Smooth muscle cell (in vitro differentiated cells): ENCODE measurements around the gene KCP. TPM values are rescaled to one million over a fixed set of nuclear protein-coding genes. Genes with fewer than 3 reads are reported as not detected.

ENCODE experiments used
- DNase-seq: peaks from one replicate; lab custom pipeline; 2025; ENCODE audit not compliant: unreplicated experiment; lab: John Stamatoyannopoulos, UW
- H2AFZ ChIP-seq: fragments of 200-600 bp; sonication (generic); 2 replicates; pipeline ENCODE4 v1.6.0; 2016; ENCODE audit warnings: antibody characterized with exemption, low read depth, mild to moderate bottlenecking
- H3F3A ChIP-seq: fragments of 200-600 bp; sonication (generic); 2 replicates; pipeline ENCODE4 v1.6.0; 2017; ENCODE audit warnings: antibody characterized with exemption, low read depth
- H3K27ac ChIP-seq: fragments of 200-600 bp; sonication (generic); 2 replicates; pipeline ENCODE4 v1.5.1; 2016; ENCODE audit warnings: low read depth, mild to moderate bottlenecking
- H3K27me3 ChIP-seq: fragments of 200-600 bp; sonication (generic); 2 replicates; pipeline ENCODE4 v1.6.1; 2016; ENCODE audit warnings: low read depth, mild to moderate bottlenecking
- H3K36me3 ChIP-seq: fragments of 200-600 bp; sonication (generic); 2 replicates; pipeline ENCODE4 v1.5.1; 2016; ENCODE audit warnings: low read depth
- H3K4me1 ChIP-seq: fragments of 200-600 bp; sonication (generic); 2 replicates; pipeline ENCODE4 v1.5.1; 2016; ENCODE audit warnings: low read depth
- H3K4me2 ChIP-seq: fragments of 200-600 bp; sonication (generic); 2 replicates; pipeline ENCODE4 v1.6.0; 2016; ENCODE audit warnings: mild to moderate bottlenecking
- H3K4me3 ChIP-seq: fragments of 200-600 bp; sonication (generic); 2 replicates; pipeline ENCODE4 v1.5.1; 2016; ENCODE audit warnings: mild to moderate bottlenecking
- H3K79me2 ChIP-seq: fragments of 200-600 bp; sonication (generic); 2 replicates; pipeline ENCODE4 v1.6.0; 2016; ENCODE audit warnings: low read depth, mild to moderate bottlenecking
- H3K9ac ChIP-seq: fragments of 200-600 bp; sonication (generic); 2 replicates; pipeline ENCODE4 v1.6.0; 2016; ENCODE audit warnings: low read depth
- H3K9me3 ChIP-seq: fragments of 200-600 bp; sonication (generic); replicated peaks from 2 replicates; pipeline ENCODE4 v1.5.1; 2016; ENCODE audit warnings: low read depth
- H4K20me1 ChIP-seq: fragments of 200-600 bp; sonication (generic); 2 replicates; pipeline ENCODE4 v1.6.0; 2016; ENCODE audit warnings: low read depth
- WGBS: methylation state at CpG from one replicate; pipeline ENCODE4 v1.1.7; 2016; ENCODE audit warnings: low lambda C conversion rate; 5-methylcytosine and 5-hydroxymethylcytosine counted together
- polyA plus RNA-seq: library from polyadenylated mRNA; unstranded; fragments of >200 nt; fragmentation: Nextera tagmentation; extraction: Ambion mirVana; gene quantifications from 2 replicates; pipeline ENCODE4 v1.2.1, GENCODE V29; 2016
- total RNA-seq: library from RNA; depleted of rRNA; stranded (reverse); fragments of >200 nt; gene quantifications from 2 replicates; pipeline ENCODE4 v1.2.3, GENCODE V29; 2014
- TF ChIP-seq, protein P1 (sequence below): fragments of 200-600 bp; sonication (generic); IDR thresholded peaks from 2 replicates; pipeline ENCODE4 v1.5.1; 2017; ENCODE audit warnings: borderline replicate concordance, mild to moderate bottlenecking, antibody characterized with exemption; ENCODE audit not compliant: insufficient read depth, poor library complexity, severe bottlenecking

Gene KCP
- total and polyA plus RNA-seq, 2 experiments from 2014 or later: 0.99 to 4.5 TPM

DNA sequence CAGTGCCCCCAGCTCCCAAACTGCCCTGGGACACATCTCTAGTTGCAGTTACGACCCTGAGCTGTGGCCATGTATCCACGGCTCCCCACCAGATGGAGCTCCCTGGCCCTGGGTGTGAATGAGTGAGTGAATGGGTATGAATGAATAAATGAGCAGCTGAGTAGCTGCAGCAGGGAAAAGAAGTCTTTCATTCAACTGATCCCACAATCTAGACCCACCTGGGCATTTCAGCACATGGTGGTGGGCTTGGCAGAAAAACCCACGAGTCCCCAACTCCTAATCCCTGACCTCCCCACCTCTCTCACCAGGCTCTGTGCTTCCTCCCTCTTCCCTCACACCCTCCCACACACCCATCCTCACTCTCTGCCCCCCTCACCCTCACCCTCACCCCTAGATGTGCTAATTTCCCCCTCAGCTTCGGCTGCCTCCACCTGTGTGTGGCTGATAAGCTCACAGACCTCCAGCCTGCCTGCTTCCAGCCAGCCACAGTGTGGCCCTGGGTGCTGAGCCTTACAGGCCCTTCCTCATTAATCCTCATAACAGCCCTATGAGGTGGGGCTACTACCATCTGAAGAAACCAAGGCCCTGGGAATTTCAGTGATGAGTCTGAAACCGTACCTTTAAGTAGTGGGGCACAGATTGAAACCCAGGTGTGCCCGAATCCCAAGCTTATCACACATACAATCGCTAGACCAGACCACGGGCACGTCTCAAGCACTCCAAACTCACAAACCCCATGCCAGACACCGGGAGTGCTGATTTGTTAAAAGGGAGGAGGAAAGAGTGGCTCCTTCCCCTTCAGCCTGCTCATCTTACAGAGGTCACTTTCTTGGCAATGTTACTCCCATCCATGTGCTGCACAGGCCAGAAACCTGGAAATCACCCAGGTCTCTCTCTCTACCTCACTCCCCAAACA is 50.1 kb downstream of the KCP start:
- H3K79me2 ChIP-seq: peaks cover 14% of the 10 kb centered on the region
- WGBS: 67% methylated on average over 10 of the region's 10 CpGs
- H3F3A ChIP-seq: peaks cover 13% of the 10 kb centered on the region
- no peaks in the 10 kb centered on the region for H3K9me3 ChIP-seq
- no peaks in the 10 kb centered on the region for H3K36me3 ChIP-seq
- H3K4me1 ChIP-seq: peaks cover 8% of the 10 kb centered on the region
- DNase-seq: no peak
- no peak overlapping the region for H3K9ac ChIP-seq
- no peaks in the 10 kb centered on the region for H3K27me3 ChIP-seq
- TF ChIP-seq, protein P1, sequence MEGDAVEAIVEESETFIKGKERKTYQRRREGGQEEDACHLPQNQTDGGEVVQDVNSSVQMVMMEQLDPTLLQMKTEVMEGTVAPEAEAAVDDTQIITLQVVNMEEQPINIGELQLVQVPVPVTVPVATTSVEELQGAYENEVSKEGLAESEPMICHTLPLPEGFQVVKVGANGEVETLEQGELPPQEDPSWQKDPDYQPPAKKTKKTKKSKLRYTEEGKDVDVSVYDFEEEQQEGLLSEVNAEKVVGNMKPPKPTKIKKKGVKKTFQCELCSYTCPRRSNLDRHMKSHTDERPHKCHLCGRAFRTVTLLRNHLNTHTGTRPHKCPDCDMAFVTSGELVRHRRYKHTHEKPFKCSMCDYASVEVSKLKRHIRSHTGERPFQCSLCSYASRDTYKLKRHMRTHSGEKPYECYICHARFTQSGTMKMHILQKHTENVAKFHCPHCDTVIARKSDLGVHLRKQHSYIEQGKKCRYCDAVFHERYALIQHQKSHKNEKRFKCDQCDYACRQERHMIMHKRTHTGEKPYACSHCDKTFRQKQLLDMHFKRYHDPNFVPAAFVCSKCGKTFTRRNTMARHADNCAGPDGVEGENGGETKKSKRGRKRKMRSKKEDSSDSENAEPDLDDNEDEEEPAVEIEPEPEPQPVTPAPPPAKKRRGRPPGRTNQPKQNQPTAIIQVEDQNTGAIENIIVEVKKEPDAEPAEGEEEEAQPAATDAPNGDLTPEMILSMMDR: no peak
- H3K27ac ChIP-seq: no peak overlapping the region
- no peak overlapping the region for H2AFZ ChIP-seq
- no peak overlapping the region for H3K4me2 ChIP-seq
- H3K4me3 ChIP-seq: no peak overlapping the region
- H4K20me1 ChIP-seq: peaks cover 19% of the 10 kb centered on the region

DNA sequence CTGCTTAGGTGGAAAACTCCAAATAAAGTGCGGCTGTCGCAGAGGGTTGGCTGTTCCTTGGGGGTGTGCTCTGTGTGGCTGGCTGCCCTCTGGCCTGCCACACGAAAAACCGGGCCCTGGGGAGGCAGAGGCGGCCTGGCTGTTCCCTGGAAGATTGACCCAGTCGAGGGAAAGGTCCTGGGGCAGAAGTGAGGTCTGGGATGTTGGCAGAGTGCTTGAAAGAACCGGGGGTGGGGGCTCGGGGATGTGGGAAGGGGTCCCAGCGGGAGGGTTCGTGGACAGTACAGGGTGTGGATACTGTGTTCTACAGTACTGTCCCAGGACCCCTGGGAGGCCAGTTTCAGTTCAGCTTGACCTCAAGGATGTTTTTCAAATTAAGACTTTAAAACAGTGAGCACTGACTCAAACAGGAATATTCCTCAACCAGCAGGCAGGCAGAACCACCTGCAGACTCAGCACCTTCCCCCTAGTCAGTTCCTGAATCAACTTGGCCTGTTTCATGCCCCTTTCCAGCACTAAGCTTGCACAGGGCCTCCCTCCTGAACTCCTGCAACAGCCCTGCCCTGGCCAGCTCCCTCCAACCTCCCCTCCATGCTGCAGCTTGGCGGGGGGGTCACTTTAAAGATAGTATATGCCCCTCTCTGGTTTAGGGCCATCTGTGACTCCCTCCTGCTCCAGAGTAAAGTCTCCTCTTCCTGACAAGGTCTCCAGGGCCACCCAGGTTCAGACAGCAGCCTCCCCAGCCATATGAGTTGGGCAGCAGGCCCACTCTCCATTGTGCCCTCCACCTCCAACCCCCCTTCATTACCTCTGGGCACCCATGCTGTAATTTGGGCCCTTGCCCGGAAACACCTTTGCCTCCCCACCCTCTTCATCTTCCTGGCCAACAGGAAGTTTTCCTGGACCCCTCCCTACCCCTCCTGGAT is 51.0 kb downstream of the KCP start:
- peaks cover 13% of the 10 kb centered on the region for H3F3A ChIP-seq
- no peak for DNase-seq
- H3K36me3 ChIP-seq: no peaks in the 10 kb centered on the region
- no peak overlapping the region for H3K27ac ChIP-seq
- no peaks in the 10 kb centered on the region for H3K9me3 ChIP-seq
- peaks cover 10% of the 10 kb centered on the region for H4K20me1 ChIP-seq
- no peak overlapping the region for H3K4me2 ChIP-seq
- peaks cover 8% of the 10 kb centered on the region for H3K4me1 ChIP-seq
- H3K79me2 ChIP-seq: peaks cover 14% of the 10 kb centered on the region
- H3K27me3 ChIP-seq: no peaks in the 10 kb centered on the region
- H3K9ac ChIP-seq: no peak overlapping the region
- H3K4me3 ChIP-seq: no peak overlapping the region
- WGBS: 92% methylated on average over 12 of the region's 12 CpGs
- H2AFZ ChIP-seq: no peak overlapping the region
- TF ChIP-seq, protein P1: no peak

DNA sequence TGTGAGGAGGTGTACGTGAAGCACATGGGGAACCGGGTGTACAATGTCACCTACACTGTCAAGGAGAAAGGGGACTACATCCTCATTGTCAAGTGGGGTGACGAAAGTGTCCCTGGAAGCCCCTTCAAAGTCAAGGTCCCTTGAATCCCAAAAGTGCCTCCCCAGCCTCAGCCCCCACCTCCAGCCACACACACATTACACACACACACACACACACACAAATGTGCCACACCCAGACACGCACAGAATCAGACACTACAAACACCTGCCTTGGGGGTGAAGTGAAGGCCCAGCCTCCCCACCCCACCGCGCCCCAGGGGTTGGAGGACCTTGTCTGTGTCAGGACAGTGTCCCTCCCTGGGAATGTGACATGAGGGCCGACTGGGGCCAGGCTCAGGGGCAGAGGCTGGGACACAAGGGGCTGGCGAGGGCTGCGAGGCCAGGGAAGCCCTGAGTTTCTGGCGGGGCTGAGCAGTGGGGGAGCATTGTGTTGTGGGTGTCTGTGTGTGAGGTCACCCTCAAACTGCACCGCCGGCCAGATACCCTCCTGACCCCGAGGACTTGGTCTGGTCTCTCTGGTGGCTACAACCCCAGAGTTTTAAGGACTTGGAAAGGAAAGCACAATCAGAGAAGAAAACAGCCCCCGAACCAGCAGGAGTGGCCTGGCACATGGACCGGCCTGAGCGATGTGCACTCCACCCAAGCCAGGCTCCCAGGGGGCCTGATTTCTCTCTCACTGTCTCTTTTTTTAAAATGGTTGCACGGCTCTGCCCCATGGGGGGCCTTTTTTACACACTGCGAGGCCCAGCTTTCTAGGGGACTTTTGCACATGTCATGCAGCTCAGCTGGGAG is 51.9 kb downstream of the KCP start:
- Histone ChIP-seq H4K20me1 (peaks cover 1% of the 10 kb centered on the region), H3K9me3 (no peaks in the 10 kb centered on the region), H3K4me2 (no peak overlapping the region), H3K27ac (no peak overlapping the region), H3K36me3 (no peaks in the 10 kb centered on the region), H3K4me3 (no peak overlapping the region), H3F3A (peaks cover 13% of the 10 kb centered on the region), H3K4me1 (peaks cover 2% of the 10 kb centered on the region), H3K9ac (no peak overlapping the region), H2AFZ (no peak overlapping the region), H3K79me2 (peaks cover 5% of the 10 kb centered on the region), H3K27me3 (no peaks in the 10 kb centered on the region)
- TF ChIP-seq, protein P1: no peak
- DNase-seq: no peak
- WGBS: 94% methylated on average over 16 of the region's 18 CpGs
